CD4-positive, alpha-beta T cell treated with Interleukin-10 for 1 hour (primary cell): Measurements from ENCODE around the gene PLEKHB2.
A peak's percentile ranks its signal among the peaks of the same experiment; 100 is the strongest.
"Not testable (repeated sequence)": the region's sequence is repeated elsewhere in the genome, so short reads cannot be mapped to it uniquely, and the experiment has no call there.

Experiments
- DNase-seq: peaks from one replicate; pipeline ENCODE4 v3.0.0-alpha.2; 2020

The PLEKHB2 gene, protein sequence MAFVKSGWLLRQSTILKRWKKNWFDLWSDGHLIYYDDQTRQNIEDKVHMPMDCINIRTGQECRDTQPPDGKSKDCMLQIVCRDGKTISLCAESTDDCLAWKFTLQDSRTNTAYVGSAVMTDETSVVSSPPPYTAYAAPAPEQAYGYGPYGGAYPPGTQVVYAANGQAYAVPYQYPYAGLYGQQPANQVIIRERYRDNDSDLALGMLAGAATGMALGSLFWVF

DNA sequence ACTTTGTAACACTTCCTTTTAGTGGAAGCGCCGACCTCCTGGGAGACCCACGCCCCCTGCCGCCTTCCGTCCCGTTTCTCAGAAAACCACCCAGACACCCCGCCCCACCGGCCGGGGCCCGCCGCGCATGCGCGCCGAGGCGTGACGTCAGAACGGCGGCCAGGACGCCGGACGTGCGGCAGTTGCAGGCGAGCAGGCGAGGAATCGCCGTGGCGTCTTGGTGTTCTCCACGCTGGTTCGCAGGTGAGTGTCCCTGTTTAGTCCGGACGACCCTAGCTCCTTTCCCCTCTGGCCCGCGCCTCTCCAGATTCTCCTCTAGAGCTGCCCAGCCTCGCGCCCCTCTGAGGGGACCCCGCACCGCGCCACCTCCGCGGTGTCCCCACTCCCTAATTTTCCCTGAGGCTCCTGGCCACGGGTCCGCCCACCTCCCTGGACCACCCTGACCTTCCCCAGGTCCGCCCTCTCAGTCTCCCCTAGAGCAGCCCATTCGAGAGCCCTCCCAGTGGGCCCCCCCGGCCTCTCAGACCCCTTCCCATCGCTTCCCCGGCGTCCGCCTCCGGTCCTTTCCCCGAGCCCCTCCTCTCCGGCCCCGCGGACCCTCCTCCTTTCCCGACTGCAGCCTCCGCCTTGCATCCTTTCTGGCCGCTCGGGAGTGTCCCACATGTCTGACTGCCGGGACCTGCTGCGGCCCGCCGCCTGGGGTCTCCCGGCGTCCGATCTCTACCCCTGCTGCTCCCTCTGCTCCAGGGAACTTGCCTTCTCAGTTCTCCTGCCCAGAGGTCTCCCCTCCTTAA is at the start of gene PLEKHB2:
TSS of gene PLEKHB2 (plus strand) at position 181 of the 794 bp plus-strand sequence. CDS start 15,606 bp downstream, outside the sequence.
- peak; percentile 95 for DNase-seq

DNA sequence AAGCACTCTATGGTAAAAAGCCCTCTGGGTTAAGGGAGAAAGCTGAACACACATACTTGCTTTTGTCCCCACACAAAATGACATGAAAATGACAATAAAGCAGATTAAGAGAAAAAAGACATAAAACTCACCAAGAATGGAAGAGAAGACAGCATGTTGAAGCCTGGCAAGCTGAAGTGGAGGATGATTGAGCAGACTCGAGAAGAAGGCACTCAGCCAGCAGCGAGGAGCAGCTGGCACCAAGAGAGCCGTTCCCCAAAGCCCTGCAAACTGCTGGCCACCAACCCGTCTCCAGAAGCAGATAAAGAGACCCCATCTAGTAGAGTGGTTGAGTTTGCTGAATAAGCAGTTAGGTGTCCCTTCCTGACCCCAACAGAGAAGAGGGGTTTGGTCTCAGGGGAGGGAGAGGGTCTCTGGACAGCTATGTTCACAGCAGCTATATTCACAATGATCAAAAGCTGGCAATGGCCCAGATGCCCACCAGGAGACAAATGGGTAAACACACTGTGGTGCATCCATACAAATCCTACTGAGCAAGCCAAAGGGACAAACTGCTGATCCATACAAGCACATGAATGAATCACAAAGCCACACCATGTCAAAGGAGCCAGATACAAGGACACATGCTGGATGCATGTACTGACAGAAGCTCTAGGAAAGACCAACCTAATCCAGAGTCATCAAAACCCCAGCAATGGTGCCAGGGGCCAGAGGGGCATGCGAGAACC is 48.8 kb upstream of the PLEKHB2 start:
- no peak for DNase-seq

DNA sequence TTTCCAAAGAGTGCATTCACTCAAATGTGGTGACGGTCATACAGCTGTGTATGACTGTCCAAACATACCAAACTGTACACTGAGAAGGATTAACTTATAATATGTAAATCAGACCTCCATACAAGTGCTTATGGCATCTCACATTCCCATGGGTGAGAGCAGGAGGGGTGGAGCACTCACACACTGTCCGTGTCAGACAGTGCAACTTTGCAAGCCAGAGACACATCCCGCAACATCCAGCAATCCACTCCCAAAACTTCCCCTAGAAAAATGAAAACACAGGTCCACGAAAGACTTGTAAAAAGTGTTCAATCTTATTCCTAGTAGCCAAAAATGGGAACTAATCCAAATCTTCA is 48.2 kb upstream of the PLEKHB2 start:
- DNase-seq, result no peak

- DNase-seq, result no peak
Measured at GRCh38 chr2:131058214-131058843, 46.8 kb upstream of the PLEKHB2 start.

- DNase-seq, result no peak
Measured at GRCh38 chr2:131058920-131059319, 46.2 kb upstream of the PLEKHB2 start.

DNA sequence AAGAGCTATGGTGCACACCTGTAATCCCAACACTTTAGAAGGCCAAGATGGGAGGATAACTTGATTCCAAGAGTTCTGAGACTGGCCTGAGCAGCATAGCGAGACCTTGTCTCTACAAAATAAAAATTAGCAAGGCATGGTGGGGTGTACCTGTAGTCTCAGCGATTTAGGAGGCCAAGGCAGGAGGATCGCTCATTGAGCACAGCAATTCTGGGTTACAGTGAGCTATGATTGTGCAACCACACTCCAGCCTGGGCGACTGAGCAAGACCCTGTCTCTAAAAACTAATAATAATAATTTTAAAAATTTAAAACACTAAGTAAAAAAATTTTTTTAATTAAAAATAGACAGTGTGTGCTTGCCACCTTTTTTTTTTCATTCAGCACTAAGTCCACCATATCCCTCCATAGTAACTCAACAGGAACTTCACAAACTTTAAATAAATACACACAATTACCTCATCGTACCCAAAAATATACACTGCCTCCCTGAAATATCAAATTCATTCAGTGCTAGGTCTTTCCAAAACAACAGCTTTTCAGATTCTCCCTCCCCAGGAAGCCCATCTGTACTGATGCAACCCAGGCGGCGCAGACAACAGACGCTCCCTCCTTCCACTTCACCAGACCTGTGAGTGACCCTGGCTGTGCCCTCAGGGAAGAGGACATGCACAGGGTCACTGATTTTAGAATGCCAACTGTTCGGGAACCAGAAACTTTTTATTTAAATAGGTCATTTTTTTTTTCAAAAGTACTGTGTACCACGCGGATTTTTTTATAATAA is 41.4 kb upstream of the PLEKHB2 start:
- no peak for DNase-seq

DNA sequence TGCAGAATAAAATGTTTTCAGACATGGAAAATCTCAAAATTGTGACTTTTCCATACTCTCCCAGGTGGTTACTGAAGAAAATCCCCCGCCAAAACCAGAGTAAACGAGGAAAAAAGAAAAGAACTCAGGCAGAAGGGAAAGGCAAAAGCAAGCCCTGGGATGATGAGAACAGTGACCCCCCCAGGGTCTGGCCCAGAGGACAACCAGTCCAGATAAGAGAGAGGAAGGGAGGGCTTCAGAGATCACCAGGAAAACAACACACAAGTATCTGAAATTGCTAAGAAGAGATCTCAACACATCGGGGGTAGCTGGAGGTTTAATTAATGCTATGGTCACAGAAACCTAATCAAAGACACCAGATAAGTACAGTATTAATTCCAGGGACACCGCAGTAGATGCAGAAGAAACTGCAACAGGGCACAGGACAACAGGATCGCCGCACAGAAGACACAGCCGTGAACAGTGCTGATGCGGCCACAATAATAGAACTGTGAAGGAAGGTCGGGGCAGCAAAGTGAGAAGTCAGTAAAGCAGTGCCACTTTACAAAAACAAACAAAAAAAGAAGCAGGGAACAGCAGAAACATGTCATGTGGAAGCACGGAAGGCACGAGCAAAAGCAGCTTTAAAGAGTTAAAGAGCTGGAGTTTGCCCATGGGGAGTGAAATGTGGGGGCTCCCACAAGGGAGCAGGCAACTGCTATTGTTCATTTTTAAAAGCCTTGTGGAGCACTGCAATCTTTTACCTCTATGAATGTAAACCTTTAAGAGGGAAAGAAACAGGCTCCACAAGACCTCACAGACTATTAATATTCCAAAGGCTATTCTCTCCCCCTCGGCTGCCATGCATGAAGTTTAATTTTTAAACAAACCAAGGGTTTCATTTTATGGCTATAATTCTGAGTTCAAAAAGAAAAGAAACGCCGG is 40.3 kb upstream of the PLEKHB2 start:
- DNase-seq, result no peak

GRCh38 chr2:131067465-131068125 is 37.5 kb upstream of the PLEKHB2 start:
- DNase-seq, result no peak

DNA sequence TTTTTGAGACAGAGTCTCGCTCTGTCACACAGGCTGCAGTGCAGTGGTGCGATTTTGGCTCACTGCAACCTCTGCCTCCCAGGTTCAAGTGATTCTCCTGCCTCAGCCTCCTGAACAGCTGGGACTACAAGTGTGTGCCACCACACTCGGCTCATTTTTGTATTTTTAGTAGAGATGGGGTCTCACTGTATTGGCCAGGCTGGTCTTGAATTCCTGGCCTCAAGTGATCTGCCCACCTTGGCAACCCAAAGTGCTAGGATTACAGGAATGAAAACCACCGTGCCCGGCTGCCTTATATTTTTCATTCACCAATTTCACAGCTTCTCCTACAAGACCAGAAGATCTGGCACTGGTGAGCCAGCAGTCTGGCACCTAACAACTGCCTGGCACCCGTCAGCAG is 37.0 kb upstream of the PLEKHB2 start:
- DNase-seq, result not testable (repeated sequence)

DNA sequence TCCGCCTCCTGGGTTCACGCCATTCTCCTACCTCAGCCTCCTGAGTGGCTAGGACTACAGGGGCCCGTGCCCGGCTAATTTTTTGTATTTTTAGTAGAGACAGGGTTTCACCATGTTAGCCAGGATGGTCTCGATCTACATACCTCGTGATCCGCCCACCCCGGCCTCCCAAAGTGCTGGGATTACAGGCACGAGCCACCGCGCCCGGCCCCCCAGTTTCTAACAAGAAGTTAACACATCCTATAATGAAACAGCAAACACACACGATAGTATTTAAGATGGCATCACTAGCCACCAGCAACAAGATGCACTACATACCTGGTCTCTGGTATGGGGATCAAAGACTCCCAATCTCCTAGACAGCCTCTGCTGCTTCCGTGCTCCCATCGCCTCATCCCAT is 29.6 kb upstream of the PLEKHB2 start:
- not testable (repeated sequence) for DNase-seq

GRCh38 chr2:131076707-131077106 is 28.4 kb upstream of the PLEKHB2 start:
- DNase-seq, result no peak

GRCh38 chr2:131077182-131077846 is 27.8 kb upstream of the PLEKHB2 start:
- no peak for DNase-seq

DNA sequence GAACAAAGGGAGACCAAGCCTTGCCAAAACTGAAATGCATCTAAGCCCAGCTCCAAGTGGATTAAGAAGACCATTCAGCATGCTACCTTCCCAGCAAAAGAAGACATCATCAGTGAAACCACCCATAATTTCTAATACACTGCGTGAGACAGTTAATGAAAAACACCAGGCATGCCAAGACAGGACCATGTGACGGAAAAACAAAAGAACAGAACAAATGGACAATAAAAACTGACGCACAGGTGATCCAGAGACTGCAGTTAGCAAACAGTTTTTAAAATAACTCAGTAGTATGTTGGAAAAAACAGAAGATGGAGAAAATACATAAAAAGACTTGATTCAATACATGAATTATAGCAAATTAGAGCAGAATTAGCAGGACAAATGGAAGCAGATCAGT is 27.2 kb upstream of the PLEKHB2 start:
- DNase-seq, result no peak

DNA sequence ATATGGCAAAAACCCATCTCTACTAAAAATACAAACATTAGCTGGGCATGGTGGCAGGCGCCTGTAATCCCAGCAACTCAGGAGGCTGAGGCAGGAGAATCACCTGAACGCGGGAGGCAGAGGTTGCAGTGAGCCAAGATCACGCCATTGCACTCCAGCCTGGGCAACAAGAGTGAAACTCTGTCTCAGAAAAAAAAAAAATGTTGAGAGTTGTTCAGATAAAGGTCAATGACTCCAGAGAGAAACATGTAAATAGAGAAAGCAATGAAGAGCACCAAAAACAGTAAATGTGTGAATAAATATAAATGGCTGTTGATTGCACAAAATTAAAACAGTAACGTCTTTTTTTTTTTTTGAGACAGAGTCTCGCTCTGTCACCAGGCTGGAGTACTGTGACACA is 25.2 kb upstream of the PLEKHB2 start:
- DNase-seq, result not testable (repeated sequence)

DNA sequence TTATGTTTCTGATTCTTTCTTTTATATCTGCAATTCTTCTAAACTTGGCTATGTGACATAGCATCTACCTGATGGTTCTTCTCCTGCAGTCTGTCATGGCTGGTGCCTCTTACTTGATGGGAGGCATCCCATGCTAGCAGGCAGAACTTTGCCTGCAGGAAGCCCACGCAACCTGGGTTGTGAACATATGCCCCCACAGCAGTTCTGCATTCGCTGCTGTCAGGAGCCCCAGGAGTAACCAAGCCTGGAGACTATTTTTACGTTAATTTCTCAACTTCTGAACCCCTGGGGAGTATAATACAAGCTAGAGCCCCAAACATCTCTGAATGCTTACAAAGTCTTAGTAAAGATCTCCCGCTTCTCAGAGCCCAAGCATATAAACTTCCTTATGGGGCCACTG is 23.9 kb upstream of the PLEKHB2 start:
- no peak for DNase-seq

DNA sequence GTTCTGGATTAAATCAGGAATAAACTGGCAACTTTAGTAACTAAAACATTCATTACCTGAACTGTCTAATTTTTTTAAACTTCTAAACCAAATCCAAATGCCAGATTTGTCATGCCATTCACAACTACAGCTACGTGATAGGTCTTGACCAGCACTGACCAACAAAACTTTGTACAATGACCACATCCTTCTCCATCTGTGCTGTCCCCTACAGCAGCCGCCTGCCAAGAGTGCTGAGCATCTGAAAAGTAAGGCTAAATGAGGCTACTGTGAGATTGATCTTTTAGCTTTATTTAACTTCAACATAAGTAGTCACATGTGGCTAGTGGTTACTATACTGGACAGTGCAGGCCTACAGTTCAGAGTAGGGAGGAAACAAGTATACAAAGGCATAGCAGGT is 19.5 kb upstream of the PLEKHB2 start:
- no peak for DNase-seq

GRCh38 chr2:131092458-131093005 is 12.6 kb upstream of the PLEKHB2 start:
- DNase-seq, result peak; percentile 9

DNA sequence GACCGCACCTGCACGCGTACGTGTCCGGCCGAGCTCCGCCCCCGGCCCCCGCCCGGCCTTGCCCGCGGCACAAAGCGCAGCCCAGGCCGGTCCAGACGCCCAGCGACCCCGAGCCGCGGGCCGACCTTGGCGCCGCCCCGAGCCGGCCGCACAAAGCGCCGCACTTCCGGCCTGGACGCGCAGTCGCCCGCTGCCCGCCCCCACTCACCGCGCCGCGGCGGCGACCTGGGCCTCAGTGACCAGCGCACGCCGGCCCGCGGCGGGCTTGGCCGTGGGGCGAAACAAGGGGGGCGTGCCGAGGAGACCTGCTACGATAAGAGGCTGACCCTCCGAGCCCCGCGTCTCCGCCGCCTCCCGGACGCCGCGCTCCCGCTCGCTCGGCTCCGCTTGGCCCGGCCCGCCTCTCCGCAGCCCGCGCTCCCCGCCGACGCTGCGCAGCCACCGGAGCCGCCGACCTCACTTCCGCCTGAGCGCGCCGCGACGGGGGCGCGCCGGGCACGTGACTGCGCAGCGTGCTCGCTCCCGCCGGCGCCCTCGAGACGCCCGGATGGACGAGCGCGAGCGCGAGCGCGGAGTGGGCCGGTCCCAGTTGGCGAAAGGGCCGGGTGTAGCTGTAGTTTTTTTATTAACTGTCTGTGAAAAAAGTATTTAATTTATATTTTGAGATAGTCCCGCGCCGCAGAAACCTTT is 12.0 kb upstream of the PLEKHB2 start, which contains the start of gene FAM168B:
TSS of gene FAM168B (minus strand) at position 455 of the 690 bp plus-strand sequence. CDS start 10,814 bp downstream, outside the sequence.
- peak; percentile 91 for DNase-seq
